HCT116 (cell line): ENCODE results near the gene IPCEF1. TPM values are rescaled to one million over a fixed set of nuclear protein-coding genes. Genes with fewer than 3 reads are reported as not detected.

Experiments used
- ATAC-seq: fragments of 200-7000 bp; cut with Tn5 transposase; 2 replicates; pipeline ENCODE4 v1.9.1; 2020; ENCODE audit warnings: mild to moderate bottlenecking, moderate library complexity
- BruUV-seq: library from RNA; stranded (reverse); fragments of 400-500 nt; replicated peaks from 2 replicates; lab custom pipeline; 2021; lab: Mats Ljungman, UMichigan
- CTCF ChIA-PET: fragments of 300-600 bp; sonication (Branson Sonifier 250); formaldehyde crosslinking; loops from one replicate; lab custom pipeline; 2021; ENCODE audit warnings: antibody characterized with exemption; lab: Charles Lee
- POLR2A ChIA-PET: fragments of 300-600, 350-600 bp; sonication (Branson Sonifier 250); formaldehyde crosslinking; loops from one replicate; lab custom pipeline; 2021; ENCODE audit warnings: antibody characterized with exemption; lab: Charles Lee
- RAD21 ChIA-PET, 2 experiments: fragments of 300-600 bp; sonication (Branson Sonifier 250); formaldehyde crosslinking; loops; one replicate each; lab custom pipeline; 2023; ENCODE audit warnings: low total read pairs in 2 of 2; ENCODE audit not compliant: uncharacterized antibody in 2 of 2, unreplicated experiment in 2 of 2, low non-redundant PET in 1 of 2; lab: Charles Lee
- DNase-seq: peaks from one replicate; pipeline ENCODE4 v3.0.0-alpha.2; 2010; ENCODE audit warnings: low read depth, low spot score
- H2AFZ ChIP-seq: fragments of 200-600 bp; shearing (Covaris generic), sonication (generic); 2 replicates; pipeline ENCODE4 v1.6.1; 2017; ENCODE audit warnings: low read depth, mixed run types, mixed read lengths, antibody characterized with exemption, low read length; ENCODE audit not compliant: poor library complexity, severe bottlenecking
- H3K27ac ChIP-seq: 2 replicates; pipeline ENCODE4 v1.5.1; 2012; ENCODE audit warnings: low read depth, low read length
- H3K27me3 ChIP-seq: fragments of 200-600 bp; sonication (generic); 2 replicates; pipeline ENCODE4 v1.6.1; 2016; ENCODE audit warnings: mixed run types, low read length, mixed read lengths; ENCODE audit not compliant: insufficient read depth
- H3K36me3 ChIP-seq, 2 experiments: fragments of 200-500 bp in 1 of 2; fragments of 200-600 bp in 1 of 2; sonication (Bioruptor generic) in 1 of 2; sonication (generic) in 1 of 2; 2 replicates each; pipeline versions ENCODE4 v1.5.1 to v1.6.1; 2014 to 2016; ENCODE audit warnings: low read length in 2 of 2, inconsistent platforms in 1 of 2, mixed read lengths in 1 of 2, mixed run types in 1 of 2; ENCODE audit not compliant: insufficient read depth in 2 of 2, control insufficient read depth in 1 of 2
- H3K4me1 ChIP-seq, 2 experiments: fragments of 200-600 bp in 1 of 2; sonication (generic) in 1 of 2; 2 replicates each; pipeline versions ENCODE4 v1.5.1 to v1.6.1; 2012 to 2017; ENCODE audit warnings: low read length in 2 of 2, inconsistent platforms in 1 of 2, mild to moderate bottlenecking in 1 of 2, mixed read lengths in 1 of 2, mixed run types in 1 of 2, moderate library complexity in 1 of 2; ENCODE audit not compliant: insufficient read depth in 2 of 2, control insufficient read depth in 1 of 2
- H3K4me2 ChIP-seq: fragments of 200-600 bp; sonication (generic); 2 replicates; pipeline ENCODE4 v1.6.1; 2017; ENCODE audit warnings: mixed run types, low read length, mixed read lengths
- H3K4me3 ChIP-seq, 2 experiments: fragments of 200-600 bp in 1 of 2; sonication (generic) in 1 of 2; replicated peaks in 1 of 2; 2 replicates each; pipeline ENCODE4 v1.5.1; 2011 to 2016; ENCODE audit warnings: low read length in 2 of 2, control low read depth in 1 of 2, low read depth in 1 of 2, mild to moderate bottlenecking in 1 of 2, mixed read lengths in 1 of 2, mixed run types in 1 of 2
- H3K79me2 ChIP-seq: fragments of 200-600 bp; sonication (generic); 2 replicates; pipeline ENCODE4 v1.6.1; 2017; ENCODE audit warnings: mild to moderate bottlenecking, mixed run types, low read length, moderate library complexity, mixed read lengths; ENCODE audit not compliant: insufficient read depth
- H3K9ac ChIP-seq: fragments of 200-600 bp; sonication (generic); 2 replicates; pipeline ENCODE4 v1.6.1; 2016; ENCODE audit warnings: low read length, mixed read lengths
- H3K9me2 ChIP-seq: fragments of 200-600 bp; sonication (generic), shearing (Covaris generic); 2 replicates; pipeline ENCODE4 v1.6.1; 2017; ENCODE audit warnings: mixed run types, mild to moderate bottlenecking, moderate library complexity; ENCODE audit not compliant: insufficient read depth
- H3K9me3 ChIP-seq, 2 experiments: fragments of 200-500 bp in 1 of 2; fragments of 200-600 bp in 1 of 2; sonication (Bioruptor generic) in 1 of 2; sonication (generic) in 1 of 2; 2 replicates each; pipeline ENCODE4 v1.6.1; 2014 to 2017; ENCODE audit warnings: low read length in 2 of 2, mixed read lengths in 2 of 2, inconsistent platforms in 1 of 2, low read depth in 1 of 2, mild to moderate bottlenecking in 1 of 2, mixed run types in 1 of 2, moderate library complexity in 1 of 2; ENCODE audit not compliant: control insufficient read depth in 1 of 2, insufficient read depth in 1 of 2
- H4K20me1 ChIP-seq: fragments of 200-600 bp; sonication (generic), shearing (Covaris generic); 2 replicates; pipeline ENCODE4 v1.6.1; 2017; ENCODE audit warnings: mixed run types, mild to moderate bottlenecking, moderate library complexity; ENCODE audit not compliant: insufficient read depth
- CBX3 ChIP-seq: IDR thresholded peaks from 2 replicates; pipeline ENCODE4 v1.6.1; 2012; ENCODE audit warnings: low read depth
- CEBPB ChIP-seq: IDR thresholded peaks from 2 replicates; pipeline ENCODE4 v1.6.1; 2012; ENCODE audit warnings: low read depth
- ELF1 ChIP-seq: IDR thresholded peaks from 2 replicates; pipeline ENCODE4 v1.6.1; 2012; ENCODE audit warnings: low read depth, borderline replicate concordance
- JUND ChIP-seq: IDR thresholded peaks from 2 replicates; pipeline ENCODE4 v1.6.1; 2012
- POLR2A ChIP-seq: IDR thresholded peaks from 2 replicates; pipeline ENCODE4 v1.7.0; 2011; ENCODE audit warnings: borderline replicate concordance; ENCODE audit not compliant: insufficient read depth, insufficient read length; ENCODE audit errors: extremely low read depth
- POLR2AphosphoS5 ChIP-seq: IDR thresholded peaks from 2 replicates; pipeline ENCODE4 v1.6.1; 2011; ENCODE audit warnings: mild to moderate bottlenecking, low read depth, low read length, moderate library complexity
- SIN3A ChIP-seq: IDR thresholded peaks from 2 replicates; pipeline ENCODE4 v1.6.1; 2012; ENCODE audit warnings: low read depth
- TCF7L2 ChIP-seq: IDR thresholded peaks from 2 replicates; pipeline ENCODE4 v1.7.0; 2011; ENCODE audit warnings: borderline replicate concordance, inconsistent platforms; ENCODE audit not compliant: insufficient read depth, insufficient read length; ENCODE audit errors: extremely low read depth
- ZFX ChIP-seq: fragments of 450-650 bp; IDR thresholded peaks from 2 replicates; pipeline ENCODE4 v1.6.1; 2017
- intact Hi-C: fragments of 100-400 bp; cut with micrococcal nuclease; formaldehyde crosslinking; loops from 2 replicates; pipeline ENCODE4 v1.10.0; 2022
- total RNA-seq: library from RNA; stranded (reverse); gene quantifications from one replicate; pipeline ENCODE4 v1.2.1, GENCODE V29; 2021; ENCODE audit not compliant: unreplicated experiment
- TF ChIP-seq, protein P1 (sequence below), 3 experiments: fragments of 200-600 bp in 1 of 3; sonication (generic) in 1 of 3; IDR thresholded peaks in 2 of 3; conservative IDR thresholded peaks in 1 of 3; 2 replicates each; pipeline ENCODE4 v1.5.1; 2012 to 2017; ENCODE audit warnings: low read depth in 2 of 3, low read length in 2 of 3, antibody characterized with exemption in 1 of 3, borderline replicate concordance in 1 of 3, control low read depth in 1 of 3, mild to moderate bottlenecking in 1 of 3, mixed read lengths in 1 of 3, mixed run types in 1 of 3, moderate library complexity in 1 of 3; ENCODE audit not compliant: insufficient read depth in 1 of 3
- TF ChIP-seq, protein P2 (sequence below): IDR thresholded peaks from 2 replicates; pipeline ENCODE4 v1.6.1; 2012

Gene IPCEF1
- total RNA-seq, 1 experiment from 2014 or later: 0.32 TPM

DNA sequence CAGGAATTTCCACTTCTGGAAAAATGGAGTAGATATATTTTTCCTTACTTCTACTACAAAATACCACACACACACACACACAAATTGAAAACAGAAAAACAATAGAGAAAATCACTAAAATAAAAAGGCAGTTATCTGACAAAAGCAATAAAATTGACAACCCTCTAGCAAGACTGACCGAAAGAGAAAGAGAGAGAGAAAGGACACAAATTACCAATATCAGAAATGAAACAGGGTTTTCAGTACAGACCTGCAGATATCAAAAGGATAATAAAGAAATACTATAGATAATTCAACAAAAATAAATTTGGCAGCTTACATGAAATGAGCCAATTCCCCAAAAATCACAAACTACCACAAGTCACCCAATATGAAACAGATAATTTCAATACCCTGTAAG lies 212.8 kb downstream of the IPCEF1 start:
- DNase-seq: no peak
- ChIA-PET POLR2A (no interaction called here), RAD21 (no interaction called here)
- intact Hi-C loops: no loop called here
- Histone ChIP-seq H3K9me2 (no peaks in the 10 kb centered on the region), H4K20me1 (no peaks in the 10 kb centered on the region), H3K27me3 (no peaks in the 10 kb centered on the region), H3K4me2 (no peak overlapping the region), H3K9me3 (no peaks in the 10 kb centered on the region), H3K27ac (no peak overlapping the region), H3K36me3 (no peaks in the 10 kb centered on the region)
- no TSS peak for BruUV-seq
- no peak for ATAC-seq
- TF ChIP-seq, protein P1, sequence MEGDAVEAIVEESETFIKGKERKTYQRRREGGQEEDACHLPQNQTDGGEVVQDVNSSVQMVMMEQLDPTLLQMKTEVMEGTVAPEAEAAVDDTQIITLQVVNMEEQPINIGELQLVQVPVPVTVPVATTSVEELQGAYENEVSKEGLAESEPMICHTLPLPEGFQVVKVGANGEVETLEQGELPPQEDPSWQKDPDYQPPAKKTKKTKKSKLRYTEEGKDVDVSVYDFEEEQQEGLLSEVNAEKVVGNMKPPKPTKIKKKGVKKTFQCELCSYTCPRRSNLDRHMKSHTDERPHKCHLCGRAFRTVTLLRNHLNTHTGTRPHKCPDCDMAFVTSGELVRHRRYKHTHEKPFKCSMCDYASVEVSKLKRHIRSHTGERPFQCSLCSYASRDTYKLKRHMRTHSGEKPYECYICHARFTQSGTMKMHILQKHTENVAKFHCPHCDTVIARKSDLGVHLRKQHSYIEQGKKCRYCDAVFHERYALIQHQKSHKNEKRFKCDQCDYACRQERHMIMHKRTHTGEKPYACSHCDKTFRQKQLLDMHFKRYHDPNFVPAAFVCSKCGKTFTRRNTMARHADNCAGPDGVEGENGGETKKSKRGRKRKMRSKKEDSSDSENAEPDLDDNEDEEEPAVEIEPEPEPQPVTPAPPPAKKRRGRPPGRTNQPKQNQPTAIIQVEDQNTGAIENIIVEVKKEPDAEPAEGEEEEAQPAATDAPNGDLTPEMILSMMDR (IDR thresholded peaks at IDR 0.05 in 2 of 3, conservative IDR thresholded peaks at IDR 0.05 in 1 of 3; ENCODE audit: borderline replicate concordance in 1 of 3, insufficient read depth in 1 of 3, low read depth in 2 of 3, low read length in 2 of 3): no peak
- TF ChIP-seq JUND: no peak
- TF ChIP-seq POLR2AphosphoS5: no peak
- TF ChIP-seq SIN3A: no peak
- TF ChIP-seq POLR2A: no peak
- TF ChIP-seq, protein P2, sequence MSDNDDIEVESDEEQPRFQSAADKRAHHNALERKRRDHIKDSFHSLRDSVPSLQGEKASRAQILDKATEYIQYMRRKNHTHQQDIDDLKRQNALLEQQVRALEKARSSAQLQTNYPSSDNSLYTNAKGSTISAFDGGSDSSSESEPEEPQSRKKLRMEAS: no peak
- TF ChIP-seq TCF7L2: no peak
- TF ChIP-seq ELF1: no peak
- no peak for TF ChIP-seq CBX3
- no peak for TF ChIP-seq CEBPB
- no peak for TF ChIP-seq ZFX
- TF ChIP-seq, all 23 proteins: peak for 0
- H2AFZ ChIP-seq: no peak overlapping the region
- CTCF ChIA-PET: no interaction called here
- no peak overlapping the region for H3K9ac ChIP-seq
- H3K4me1 ChIP-seq: no peaks in the 10 kb centered on the region
- H3K4me3 ChIP-seq: no peak overlapping the region
- no peaks in the 10 kb centered on the region for H3K79me2 ChIP-seq
